GOT3 (cell line): ENCODE measurements around the gene IQGAP2.

Experiments
- DNase-seq: peaks from one replicate; lab custom pipeline; 2025; ENCODE audit warnings: mixed read lengths; lab: John Stamatoyannopoulos, UW

Gene IQGAP2

DNA sequence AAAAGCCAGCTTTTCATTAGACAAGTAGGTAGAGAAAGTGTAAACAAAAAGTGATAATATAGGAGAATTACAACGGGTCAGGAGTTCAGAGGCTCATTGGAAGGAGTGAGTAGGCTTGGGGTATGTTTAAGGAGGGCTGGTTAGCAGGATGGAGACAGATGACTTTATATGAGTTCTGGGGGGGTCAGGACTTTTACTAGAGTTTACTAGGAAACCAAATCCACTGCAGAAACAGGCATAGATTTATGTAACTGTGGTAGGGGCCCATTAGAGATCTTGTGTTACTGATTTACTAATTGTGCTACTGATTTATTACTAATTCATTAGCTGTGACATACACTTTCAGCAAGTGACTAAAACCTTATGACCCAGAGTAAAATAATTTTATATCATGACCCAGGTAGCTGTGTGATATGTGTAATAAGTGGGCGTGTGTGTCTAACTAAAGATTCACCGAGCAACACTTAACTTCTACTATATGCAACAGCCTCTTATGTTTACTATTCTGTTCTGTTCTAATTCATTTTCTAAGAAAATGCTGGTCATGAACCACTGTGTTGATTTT is 73.5 kb downstream of the IQGAP2 start:
- no peak for DNase-seq

- DNase-seq: no peak
These were observed 74.0 kb downstream of the IQGAP2 start for GRCh38 chr5:76477061-76477460.

- no peak for DNase-seq
These were observed 74.5 kb downstream of the IQGAP2 start for GRCh38 chr5:76477571-76477970.

DNA sequence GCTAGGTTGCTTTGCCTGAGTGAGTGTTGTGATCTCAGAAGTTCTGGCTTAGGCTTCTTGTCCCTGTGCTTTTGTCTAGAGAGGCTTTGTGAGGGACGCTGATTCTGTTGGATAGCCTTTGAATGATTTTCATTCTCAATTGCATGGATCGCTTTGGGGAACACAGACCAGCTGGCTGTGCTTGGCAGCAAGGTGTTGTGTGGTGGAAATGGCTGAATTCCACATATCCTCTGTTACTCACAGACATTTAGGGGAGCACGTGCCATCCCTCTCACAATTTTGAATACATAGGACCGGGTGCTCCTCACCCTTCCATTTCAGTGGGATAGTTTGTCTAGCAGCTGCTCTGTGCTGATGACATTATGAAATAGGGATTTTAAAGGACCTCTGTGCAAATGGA is 76.2 kb downstream of the IQGAP2 start:
- DNase-seq: no peak

DNA sequence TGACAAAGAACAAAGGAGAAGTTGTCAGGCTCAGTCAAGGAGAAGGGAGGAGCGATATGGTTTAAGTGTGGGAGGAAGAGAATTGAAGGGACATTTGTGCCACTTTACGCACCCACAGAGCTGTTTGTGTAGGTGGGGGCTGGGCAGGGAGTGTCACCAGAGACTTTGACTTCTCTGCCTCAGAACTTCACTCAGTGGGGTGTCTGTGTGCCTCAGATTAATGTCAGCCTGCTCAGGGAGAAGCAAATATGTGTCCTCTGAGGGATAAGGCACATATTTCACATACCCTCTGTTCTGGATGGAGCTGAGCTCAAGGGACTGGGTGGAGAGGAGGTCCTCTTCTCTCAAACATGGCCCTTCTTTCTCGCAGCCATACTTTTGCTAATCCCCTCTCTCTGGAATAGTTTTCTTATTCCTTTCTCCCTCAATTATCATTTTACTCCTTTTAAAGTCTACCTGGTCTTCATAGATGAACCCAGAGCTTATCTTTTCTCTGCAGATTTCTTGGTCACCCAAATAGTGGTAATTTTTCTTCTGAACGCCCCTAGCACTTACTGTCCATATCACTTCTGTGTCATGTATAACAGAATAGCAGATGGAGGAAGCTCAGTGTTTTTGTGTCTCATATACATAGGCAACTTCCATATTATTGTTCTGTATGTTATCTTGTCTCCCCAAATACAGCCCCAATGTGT is 77.0 kb downstream of the IQGAP2 start:
- DNase-seq: no peak

DNA sequence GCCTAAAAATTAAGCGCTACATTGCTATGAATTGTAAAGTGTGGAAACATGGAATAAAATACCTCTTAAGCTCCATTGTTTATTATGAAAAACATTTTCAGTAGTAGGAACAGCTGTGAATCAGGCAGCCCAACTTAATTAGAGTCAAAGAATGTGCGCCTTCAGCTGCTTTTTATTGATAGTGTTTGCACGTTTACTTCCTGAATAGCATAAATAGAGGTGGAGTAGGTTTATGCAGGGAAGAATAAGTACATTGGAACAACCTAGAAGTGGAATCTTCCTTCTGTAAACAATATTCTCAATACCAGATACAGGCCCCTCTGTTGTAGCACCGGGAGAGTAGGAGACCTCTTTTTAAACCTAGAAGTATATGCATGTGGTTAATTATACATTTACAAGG is 79.9 kb downstream of the IQGAP2 start:
- DNase-seq: no peak

DNA sequence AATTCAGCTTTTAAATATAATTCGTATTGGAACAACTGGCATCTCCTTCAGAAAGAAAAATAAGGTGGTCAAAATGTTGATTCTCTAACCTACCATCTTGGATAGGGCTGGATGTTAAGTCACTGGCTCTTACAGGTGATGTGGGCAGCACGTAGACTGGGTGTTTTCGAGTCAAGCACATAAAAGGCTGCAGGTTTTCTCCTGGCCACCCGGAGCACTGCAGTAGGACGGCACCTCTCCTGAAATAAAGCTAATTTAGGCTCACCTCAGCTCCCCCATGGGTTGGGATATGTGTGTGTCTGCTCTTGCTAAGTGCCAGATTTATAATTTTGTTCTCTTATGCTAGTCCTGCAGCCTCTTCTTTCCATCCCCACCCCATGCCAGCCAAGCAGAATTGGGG is 80.3 kb downstream of the IQGAP2 start:
- DNase-seq: no peak

- no peak for DNase-seq
These were observed 80.8 kb downstream of the IQGAP2 start for GRCh38 chr5:76483881-76484280.

- no peak for DNase-seq
These were observed 82.4 kb downstream of the IQGAP2 start for GRCh38 chr5:76485511-76485910.

GRCh38 chr5:76487386-76487785 is 84.3 kb downstream of the IQGAP2 start:
- no peak for DNase-seq

- no peak for DNase-seq
These were observed 84.7 kb downstream of the IQGAP2 start for GRCh38 chr5:76487821-76488220.

GRCh38 chr5:76488969-76489368 is 85.9 kb downstream of the IQGAP2 start:
- no peak for DNase-seq

DNA sequence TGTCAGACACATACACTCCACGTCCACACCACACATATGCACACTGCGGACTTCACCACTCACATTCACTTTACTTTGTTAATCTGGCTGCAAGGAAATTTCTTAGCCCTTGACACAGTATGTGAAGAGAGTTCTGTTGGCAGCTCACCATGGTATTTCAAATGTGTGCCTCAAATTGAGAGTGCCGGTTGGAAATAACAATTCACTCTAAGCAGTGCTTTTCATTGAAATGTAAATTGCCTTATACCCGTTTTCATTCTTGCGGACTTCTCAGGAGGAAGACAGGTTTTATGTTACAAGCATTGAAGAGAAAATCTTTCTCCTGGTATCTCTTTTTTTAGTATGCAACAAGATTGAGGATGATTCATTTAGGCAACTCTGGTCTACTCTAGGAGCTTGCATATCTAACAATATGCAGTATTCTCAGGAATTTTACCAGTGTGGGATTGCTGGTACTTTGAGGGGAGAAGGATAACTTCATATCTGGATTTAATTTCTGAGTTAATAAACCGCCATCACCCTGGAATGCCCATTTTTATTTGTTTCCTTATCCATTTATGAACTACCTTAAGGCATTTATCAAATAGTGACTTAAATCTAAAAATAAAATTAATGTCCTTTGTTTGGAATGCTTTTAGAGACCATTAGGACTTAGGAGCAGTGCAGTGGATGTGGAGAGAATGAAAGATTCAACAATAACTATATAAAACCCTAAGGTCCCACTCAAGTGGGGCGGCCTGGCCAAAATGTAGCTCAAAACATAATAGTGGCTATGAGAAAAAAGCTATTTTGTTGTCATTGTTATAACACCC is 87.0 kb downstream of the IQGAP2 start:
- no peak for DNase-seq

GRCh38 chr5:76490960-76491359 is 87.9 kb downstream of the IQGAP2 start:
- DNase-seq: no peak

- DNase-seq: no peak
These were observed 89.7 kb downstream of the IQGAP2 start for GRCh38 chr5:76492819-76493189.

DNA sequence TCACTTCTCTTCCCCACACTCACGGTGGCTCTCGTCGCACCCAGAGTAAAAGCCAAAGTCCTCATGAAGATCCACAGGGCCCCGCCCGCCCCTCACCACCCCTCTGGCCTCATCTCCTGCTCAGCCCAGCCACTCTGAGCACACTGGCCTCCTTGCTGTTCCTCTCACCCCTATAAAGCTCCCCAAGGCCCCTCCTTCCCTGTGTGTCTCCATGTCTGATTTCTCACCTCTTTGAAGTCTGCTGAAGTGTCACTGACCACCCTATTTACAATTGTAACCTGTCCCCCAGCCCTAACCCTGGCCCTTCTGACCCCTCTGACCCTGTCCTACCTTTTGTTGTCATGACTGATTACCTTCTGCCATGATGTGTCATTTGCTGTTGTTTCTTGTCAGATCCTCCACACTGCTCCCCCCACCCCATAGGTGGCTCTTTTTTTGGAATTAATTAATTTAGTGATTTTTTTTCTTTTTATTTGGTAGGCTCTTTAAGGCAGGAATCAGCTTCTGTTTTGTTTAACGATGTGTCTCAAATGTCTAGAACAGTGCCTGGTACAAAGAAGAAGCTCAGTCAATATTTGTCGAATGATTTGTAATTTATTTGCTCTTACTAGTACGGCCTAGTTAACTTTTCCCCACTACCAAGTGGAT is 90.2 kb downstream of the IQGAP2 start:
- no peak for DNase-seq

DNA sequence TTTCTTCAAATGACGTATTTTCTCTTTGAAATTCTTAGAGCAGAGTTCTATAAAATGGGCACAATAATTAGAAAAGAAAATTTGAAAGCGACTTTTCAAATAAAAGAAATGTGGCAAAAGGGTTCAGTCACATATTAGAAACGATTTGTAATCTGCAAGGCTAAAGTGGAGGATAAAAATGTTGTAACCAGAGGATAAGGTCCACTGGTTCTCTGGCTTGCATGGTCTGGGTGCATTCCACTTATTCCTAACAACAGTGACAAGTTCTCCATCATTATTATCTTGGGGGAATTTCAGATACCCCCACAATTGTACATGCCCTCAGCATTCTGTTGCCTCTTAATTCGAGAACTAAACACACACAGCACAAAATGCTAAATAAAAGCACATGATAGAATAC is 91.1 kb downstream of the IQGAP2 start:
- no peak for DNase-seq

DNA sequence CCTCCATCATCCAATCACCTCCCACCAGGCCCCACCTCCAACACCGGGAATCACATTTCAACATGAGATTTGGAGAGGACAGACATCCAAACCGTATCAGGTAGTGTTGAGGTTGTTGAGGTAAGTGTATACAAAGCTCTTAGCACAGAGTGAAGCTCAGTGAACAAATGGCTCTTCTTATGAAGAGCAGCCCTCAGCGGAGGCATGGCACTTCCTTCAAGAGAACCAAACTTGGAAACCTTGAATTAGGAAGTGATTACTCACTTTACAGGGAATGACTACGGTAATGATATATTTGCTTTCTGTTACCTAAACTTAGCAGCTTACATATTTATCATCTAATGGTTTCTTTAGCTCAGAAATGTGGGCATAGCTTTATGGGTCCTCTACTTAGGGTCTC is 92.8 kb downstream of the IQGAP2 start:
- no peak for DNase-seq

DNA sequence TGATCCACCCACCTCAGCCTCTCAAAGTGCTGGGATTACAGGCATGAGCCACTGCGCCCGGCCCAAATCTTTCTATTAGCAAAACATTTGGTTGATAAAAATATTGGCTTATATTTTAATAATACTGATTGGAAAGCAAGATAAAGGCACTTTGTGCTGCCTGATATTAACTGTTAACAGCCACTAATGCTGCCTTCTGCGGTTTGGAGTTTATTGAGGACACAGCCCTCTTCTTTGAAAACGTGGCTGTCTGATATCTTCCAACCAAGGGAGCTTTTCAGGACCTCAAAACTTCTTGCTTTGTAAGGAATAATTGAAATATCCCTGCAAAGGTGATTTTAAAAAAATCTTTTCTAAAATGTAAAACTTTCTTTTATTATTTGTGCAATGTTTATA is 94.0 kb downstream of the IQGAP2 start:
- no peak for DNase-seq

DNA sequence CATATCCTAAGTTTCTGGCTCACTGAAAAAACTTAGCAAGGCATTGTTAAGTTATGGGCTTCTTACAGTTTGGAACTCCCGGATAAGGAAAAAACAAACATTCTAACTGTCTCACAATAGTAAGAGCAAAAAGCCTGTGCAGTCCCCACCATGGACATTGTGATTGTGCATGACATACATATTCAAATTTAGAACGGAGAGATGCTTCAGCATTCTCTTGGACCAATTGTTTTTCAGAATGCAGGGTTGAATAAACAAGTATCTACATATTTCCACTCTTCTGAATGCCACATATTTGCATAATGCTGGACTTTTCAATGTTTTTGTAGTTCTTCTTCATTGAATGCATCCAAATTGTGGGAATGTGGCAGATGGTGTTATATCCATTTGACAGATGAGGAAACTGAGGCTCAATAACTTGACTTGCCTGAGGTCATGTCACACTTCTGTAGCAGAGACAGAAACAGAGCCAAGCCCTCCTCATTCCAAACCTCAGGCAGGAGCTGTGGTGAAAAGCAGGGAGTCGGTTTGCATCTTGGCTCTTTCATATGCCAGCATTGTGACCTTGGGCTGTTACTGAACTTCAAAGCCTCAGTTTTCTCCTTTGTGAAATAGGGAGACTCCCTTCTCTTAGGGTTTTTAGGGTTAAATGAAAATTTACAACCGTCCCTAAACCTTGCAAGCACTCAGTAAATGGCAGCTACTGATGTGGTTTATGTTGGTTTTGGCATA is 95.1 kb downstream of the IQGAP2 start:
- no peak for DNase-seq

DNA sequence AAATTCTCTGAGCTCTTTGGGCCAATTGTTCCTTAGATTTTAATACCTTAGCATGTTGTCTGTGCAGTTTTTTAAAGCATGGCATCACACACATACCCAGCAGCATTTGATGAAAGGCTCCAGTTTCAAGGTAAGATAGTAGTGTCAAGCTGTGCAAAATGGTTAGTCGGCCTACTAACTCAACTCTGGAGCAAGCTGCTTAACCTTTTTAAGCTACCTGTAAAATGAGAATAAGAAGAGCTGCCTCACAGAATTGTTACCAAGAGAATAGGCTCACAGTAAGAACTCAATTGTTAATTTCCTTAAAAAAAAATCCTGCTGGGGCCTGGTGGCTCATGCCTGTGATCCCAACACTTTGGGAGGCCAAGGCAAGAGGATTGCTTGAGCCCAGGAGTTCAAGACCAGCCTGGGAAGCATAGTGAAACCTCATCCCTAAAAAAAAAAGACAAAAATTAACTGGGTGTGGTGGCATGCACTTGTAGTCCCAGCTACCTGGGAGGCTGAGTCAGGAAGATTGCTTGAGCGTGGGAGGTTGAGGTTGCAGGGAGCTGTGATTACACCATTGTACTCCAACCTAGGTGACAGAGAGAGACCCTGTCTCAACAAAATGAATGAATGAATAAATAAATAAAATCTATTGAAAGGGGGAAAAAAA is 96.5 kb downstream of the IQGAP2 start:
- DNase-seq: no peak
